Suprapubic skin (tissue), 4 donors: ENCODE measurements around the gene CLEC9A. TPM values are rescaled to one million over a fixed set of nuclear protein-coding genes. Genes with fewer than 3 reads are reported as not detected.

ENCODE experiments used
- DNase-seq, 2 donors: peaks; one replicate each; pipeline ENCODE4 v3.0.0-alpha.2; 2019; ENCODE audit warnings: low spot score in 2 of 2
- H3K27ac ChIP-seq: fragments of 200-600 bp; sonication (generic); one replicate; pipeline ENCODE4 v1.5.1; 2019
- H3K27me3 ChIP-seq: fragments of 200-600 bp; sonication (generic); one replicate; pipeline ENCODE4 v1.5.1; 2019
- H3K36me3 ChIP-seq: fragments of 200-600 bp; sonication (generic); one replicate; pipeline ENCODE4 v1.5.1; 2019
- H3K4me1 ChIP-seq: fragments of 200-600 bp; sonication (generic); one replicate; pipeline ENCODE4 v1.5.1; 2019
- H3K4me3 ChIP-seq: fragments of 200-600 bp; sonication (generic); one replicate; pipeline ENCODE4 v1.5.1; 2019; ENCODE audit warnings: mild to moderate bottlenecking
- H3K9me3 ChIP-seq: fragments of 200-600 bp; sonication (generic); one replicate; pipeline ENCODE4 v1.5.1; 2019
- CTCF ChIP-seq, 2 donors: fragments of 200-600 bp in 1 of 2; fragments of 450-650 bp in 1 of 2; sonication (generic) in 1 of 2; IDR thresholded peaks; one replicate each; pipeline ENCODE4 v1.5.1; 2016 to 2019; ENCODE audit warnings: antibody characterized with exemption in 2 of 2, mild to moderate bottlenecking in 1 of 2, moderate library complexity in 1 of 2
- EP300 ChIP-seq: sonication (generic); formaldehyde crosslinking; IDR thresholded peaks from one replicate; pipeline ENCODE4 v1.6.1; 2017; ENCODE audit warnings: antibody characterized with exemption
- POLR2A ChIP-seq, 2 donors: fragments of 450-650 bp; IDR thresholded peaks; one replicate each; pipeline ENCODE4 v1.6.1; 2017; ENCODE audit warnings: antibody characterized with exemption in 2 of 2, mild to moderate bottlenecking in 2 of 2, moderate library complexity in 2 of 2
- POLR2AphosphoS5 ChIP-seq, 3 donors: sonication (generic); formaldehyde crosslinking; IDR thresholded peaks; one replicate each; pipeline ENCODE4 v1.6.1; 2017; ENCODE audit warnings: antibody characterized with exemption in 3 of 3
- WGBS: methylation state at CpG from one replicate; pipeline ENCODE4 v1.1.5; 2018; 5-methylcytosine and 5-hydroxymethylcytosine counted together
- total RNA-seq, 4 donors: library from RNA; depleted of rRNA; stranded (reverse); fragments of >200 nt; gene quantifications; one replicate each; pipeline ENCODE4 v1.1.0, GENCODE V29; 2016

The CLEC9A gene
- total RNA-seq, 4 donors from 2014 or later: not detected

GRCh38 chr12:10012630-10013330 is 17.7 kb upstream of the CLEC9A start:
- WGBS: 83% methylated on average over 6 of the region's 6 CpGs
- H3K4me3 ChIP-seq: no peak overlapping the region
- no peak overlapping the region for H3K27ac ChIP-seq
- TF ChIP-seq CTCF (IDR thresholded peaks at IDR 0.05) (no peak), POLR2AphosphoS5 (IDR thresholded peaks at IDR 0.05) (no peak), EP300 (no peak), POLR2A (IDR thresholded peaks at IDR 0.05) (no peak)
- H3K4me1 ChIP-seq: no peaks in the 10 kb centered on the region
- DNase-seq: no peak
- H3K27me3 ChIP-seq: no peaks in the 10 kb centered on the region
- no peaks in the 10 kb centered on the region for H3K36me3 ChIP-seq
- no peaks in the 10 kb centered on the region for H3K9me3 ChIP-seq

GRCh38 chr12:10015450-10015849 is 15.0 kb upstream of the CLEC9A start:
- TF ChIP-seq POLR2A (IDR thresholded peaks at IDR 0.05): no peak
- TF ChIP-seq EP300: no peak
- TF ChIP-seq POLR2AphosphoS5 (IDR thresholded peaks at IDR 0.05): no peak
- no peak for TF ChIP-seq CTCF (IDR thresholded peaks at IDR 0.05)
- H3K36me3 ChIP-seq: no peaks in the 10 kb centered on the region

GRCh38 chr12:10016881-10017280 is 13.6 kb upstream of the CLEC9A start:
- TF ChIP-seq POLR2AphosphoS5 (IDR thresholded peaks at IDR 0.05) (no peak), POLR2A (IDR thresholded peaks at IDR 0.05) (no peak), EP300 (no peak), CTCF (IDR thresholded peaks at IDR 0.05) (no peak)
- Histone ChIP-seq H3K4me3 (no peak overlapping the region), H3K4me1 (no peaks in the 10 kb centered on the region), H3K27ac (no peak overlapping the region), H3K27me3 (no peaks in the 10 kb centered on the region), H3K9me3 (no peaks in the 10 kb centered on the region), H3K36me3 (no peaks in the 10 kb centered on the region)
- no peak for DNase-seq
- WGBS: 0% methylated on average over 1 of the region's 1 CpG

More at GRCh38 chr12:10015450-10015849, 15.0 kb upstream of the CLEC9A start:
- H3K4me3 ChIP-seq: no peak overlapping the region
- WGBS: 81% methylated on average over 4 of the region's 4 CpGs
- no peaks in the 10 kb centered on the region for H3K9me3 ChIP-seq
- H3K27me3 ChIP-seq: no peaks in the 10 kb centered on the region
- H3K4me1 ChIP-seq: no peaks in the 10 kb centered on the region
- no peak overlapping the region for H3K27ac ChIP-seq
- DNase-seq: no peak

- no peak overlapping the region for H3K4me3 ChIP-seq
- 80% methylated on average over 5 of the region's 5 CpGs for WGBS
- no peaks in the 10 kb centered on the region for H3K36me3 ChIP-seq
- DNase-seq: no peak
- H3K27me3 ChIP-seq: no peaks in the 10 kb centered on the region
- H3K9me3 ChIP-seq: no peaks in the 10 kb centered on the region
- no peaks in the 10 kb centered on the region for H3K4me1 ChIP-seq
- no peak overlapping the region for H3K27ac ChIP-seq
- no peak for TF ChIP-seq EP300
- TF ChIP-seq CTCF (IDR thresholded peaks at IDR 0.05): no peak
- no peak for TF ChIP-seq POLR2AphosphoS5 (IDR thresholded peaks at IDR 0.05)
- no peak for TF ChIP-seq POLR2A (IDR thresholded peaks at IDR 0.05)
These were observed 12.1 kb upstream of the CLEC9A start for GRCh38 chr12:10018386-10018785.

- H3K9me3 ChIP-seq: no peaks in the 10 kb centered on the region
- H3K4me1 ChIP-seq: no peaks in the 10 kb centered on the region
- TF ChIP-seq POLR2A (IDR thresholded peaks at IDR 0.05) (no peak), POLR2AphosphoS5 (IDR thresholded peaks at IDR 0.05) (no peak), CTCF (IDR thresholded peaks at IDR 0.05) (no peak), EP300 (no peak)
- DNase-seq: no peak
- H3K27me3 ChIP-seq: no peaks in the 10 kb centered on the region
- H3K27ac ChIP-seq: no peak overlapping the region
- no peaks in the 10 kb centered on the region for H3K36me3 ChIP-seq
- 92% methylated on average over 3 of the region's 3 CpGs for WGBS
- no peak overlapping the region for H3K4me3 ChIP-seq
These were observed 9.1 kb upstream of the CLEC9A start for GRCh38 chr12:10021342-10021741.
